ENCODE results near the gene PDIA4. TPM values are rescaled to one million over a fixed set of nuclear protein-coding genes. Genes with fewer than 3 reads are reported as not detected.
"Not testable (repeated sequence)": the region's sequence is repeated elsewhere in the genome, so short reads cannot be mapped to it uniquely, and the experiment has no call there.

The PDIA4 gene
- total RNA-seq, 1 experiment from 2014 or later, result 191 TPM

DNA sequence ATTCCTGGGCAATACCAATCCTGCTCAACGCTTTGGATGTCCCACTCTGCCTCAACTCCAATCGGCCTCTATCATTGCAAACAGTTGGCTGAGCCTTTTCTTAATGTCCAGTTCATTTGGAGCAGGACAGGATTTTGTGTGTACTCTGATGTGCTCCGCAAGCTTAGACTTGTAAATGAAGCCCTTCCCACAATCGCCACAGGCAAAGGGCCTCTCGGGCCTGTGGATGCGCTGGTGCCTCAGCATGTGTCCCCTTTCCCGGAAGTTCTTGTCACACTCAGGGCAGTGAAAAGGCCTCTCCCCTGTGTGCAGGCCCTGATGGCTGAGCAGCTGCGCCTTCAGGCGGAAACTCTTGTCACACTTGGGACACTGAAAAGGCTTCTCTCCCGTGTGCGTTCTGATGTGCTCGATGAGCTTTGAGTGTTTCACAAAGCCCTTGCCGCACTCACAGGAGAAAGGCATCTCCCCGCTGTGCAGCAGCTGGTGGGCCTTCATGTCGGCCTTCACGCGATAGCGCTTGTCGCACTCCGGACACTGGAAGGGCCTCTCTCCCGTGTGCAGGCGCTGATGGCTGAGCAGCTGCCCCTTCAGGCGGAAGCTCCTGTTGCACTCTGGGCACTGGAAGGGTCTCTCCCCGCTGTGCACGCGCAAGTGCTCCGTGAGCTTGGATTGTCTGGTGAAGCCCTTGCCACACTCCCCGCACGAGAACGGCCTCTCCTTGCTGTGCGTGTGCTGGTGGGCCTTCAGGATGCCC, 42.2 kb upstream of the PDIA4 start:
- no peak for TF ChIP-seq CTCF (IDR thresholded peaks at IDR 0.05; ENCODE audit: unreplicated experiment)
- Mint-ChIP-seq H3K36me3 (ENCODE audit: insufficient read depth, unreplicated experiment) (peaks cover 46% of the 10 kb centered on the region), H3K4me1 (ENCODE audit: insufficient read depth, unreplicated experiment) (peaks cover 6% of the 10 kb centered on the region), H3K27me3 (ENCODE audit: insufficient read depth, unreplicated experiment) (no peaks in the 10 kb centered on the region), H3K9me3 (ENCODE audit: unreplicated experiment) (no peaks in the 10 kb centered on the region), H3K27ac (ENCODE audit: low read depth, unreplicated experiment) (no peak overlapping the region), H3K4me3 (ENCODE audit: unreplicated experiment) (no peak overlapping the region)
- no peak for DNase-seq (ENCODE audit: unreplicated experiment)
- CTCF ChIA-PET, result interaction anchor here (0.6 to 1.5 kb wide), 3 partner anchors 20 to 56 kb away, joined by 3 to 5 read pairs (median 3); partner anchors contain the start of gene ZNF425
- intact Hi-C loops (cut with micrococcal nuclease), result no loop called here
- POLR2A ChIA-PET, result no interaction called here
- BruUV-seq (replicated peaks), result no TSS peak

GRCh38 chr7:149067869-149068268, 39.6 kb upstream of the PDIA4 start:
- H3K9me3 Mint-ChIP-seq (ENCODE audit: unreplicated experiment), result no peaks in the 10 kb centered on the region
- TF ChIP-seq CTCF (IDR thresholded peaks at IDR 0.05; ENCODE audit: unreplicated experiment), result no peak
- ChIA-PET POLR2A (no interaction called here), CTCF (interaction anchor here (0.6 to 1.5 kb wide), 6 partner anchors 18 to 165 kb away, joined by 3 to 5 read pairs (median 4); no protein-coding TSS in a partner anchor)
- BruUV-seq (replicated peaks), result no TSS peak
- intact Hi-C loops (cut with micrococcal nuclease), result loop anchor here (5.0 kb wide), 1 partner anchor 81 kb away; no protein-coding TSS in a partner anchor
- H3K4me1 Mint-ChIP-seq (ENCODE audit: insufficient read depth, unreplicated experiment), result no peaks in the 10 kb centered on the region
- H3K36me3 Mint-ChIP-seq (ENCODE audit: insufficient read depth, unreplicated experiment), result peaks cover 41% of the 10 kb centered on the region
- peak; percentile 20 for DNase-seq (ENCODE audit: unreplicated experiment)
- H3K27me3 Mint-ChIP-seq (ENCODE audit: insufficient read depth, unreplicated experiment), result no peaks in the 10 kb centered on the region
- H3K4me3 Mint-ChIP-seq (ENCODE audit: unreplicated experiment), result no peak overlapping the region
- no peak overlapping the region for H3K27ac Mint-ChIP-seq (ENCODE audit: low read depth, unreplicated experiment)

- CTCF ChIA-PET, result interaction anchor here (0.6 kb wide), 1 partner anchor 31 kb away, joined by 4 read pairs; no protein-coding TSS in a partner anchor
- POLR2A ChIA-PET, result interaction anchor here (0.7 kb wide), 1 partner anchor 27 kb away, joined by 3 read pairs; the partner anchor contains the start of gene ZNF786
- Mint-ChIP-seq H3K36me3 (ENCODE audit: insufficient read depth, unreplicated experiment) (peaks cover 20% of the 10 kb centered on the region), H3K27me3 (ENCODE audit: insufficient read depth, unreplicated experiment) (no peaks in the 10 kb centered on the region), H3K27ac (ENCODE audit: low read depth, unreplicated experiment) (no peak overlapping the region), H3K9me3 (ENCODE audit: unreplicated experiment) (no peaks in the 10 kb centered on the region), H3K4me1 (ENCODE audit: insufficient read depth, unreplicated experiment) (peaks cover 5% of the 10 kb centered on the region), H3K4me3 (ENCODE audit: unreplicated experiment) (no peak overlapping the region)
- DNase-seq (ENCODE audit: unreplicated experiment), result no peak
- TF ChIP-seq CTCF (IDR thresholded peaks at IDR 0.05; ENCODE audit: unreplicated experiment), result no peak
- intact Hi-C loops (cut with micrococcal nuclease), result no loop called here
- TSS peak; percentile 8 for BruUV-seq (replicated peaks)
Measured at GRCh38 chr7:149063476-149063875, 35.2 kb upstream of the PDIA4 start.

DNA sequence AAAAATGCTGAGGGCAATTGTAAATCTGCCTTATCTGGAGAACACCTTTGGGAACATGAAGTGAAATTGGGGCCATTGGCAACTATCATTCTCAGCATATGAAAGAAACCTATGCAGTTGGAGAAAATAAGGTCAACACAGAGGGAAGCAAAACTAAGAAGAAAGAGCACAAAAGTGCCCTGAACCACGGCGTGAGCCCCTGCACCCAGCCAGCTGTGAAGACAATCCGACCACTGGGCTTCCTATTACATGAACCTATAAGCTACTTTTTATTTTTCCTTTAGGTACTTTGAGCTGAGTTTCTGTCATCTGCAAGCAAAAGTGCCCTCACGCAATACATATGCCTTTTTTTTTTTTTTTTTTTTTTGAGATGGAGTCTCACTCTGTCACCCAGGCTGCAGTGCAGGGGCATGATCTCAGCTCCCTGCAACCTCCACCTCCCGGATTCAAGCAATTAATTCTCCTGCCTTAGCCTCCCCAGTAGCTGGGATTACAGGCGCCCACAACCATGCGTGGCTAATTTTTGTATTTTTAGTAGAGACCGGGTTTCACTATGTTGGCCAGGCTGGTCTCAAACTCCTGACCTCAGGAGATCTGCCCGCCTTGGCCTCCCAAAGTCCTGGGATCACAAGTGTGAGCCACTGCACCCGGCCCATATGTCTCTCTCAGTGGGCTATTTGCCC, 34.1 kb upstream of the PDIA4 start:
- POLR2A ChIA-PET, result interaction anchor here (0.8 kb wide), 1 partner anchor 34 kb away, joined by 3 read pairs; the partner anchor contains the start of gene PDIA4
- H3K27ac Mint-ChIP-seq (ENCODE audit: low read depth, unreplicated experiment); H3K9me3 Mint-ChIP-seq (ENCODE audit: unreplicated experiment); DNase-seq (ENCODE audit: unreplicated experiment); intact Hi-C loops (cut with micrococcal nuclease); H3K4me3 Mint-ChIP-seq (ENCODE audit: unreplicated experiment); H3K4me1 Mint-ChIP-seq (ENCODE audit: insufficient read depth, unreplicated experiment); H3K27me3 Mint-ChIP-seq (ENCODE audit: insufficient read depth, unreplicated experiment); BruUV-seq (replicated peaks): not testable (repeated sequence)
- H3K36me3 Mint-ChIP-seq (ENCODE audit: insufficient read depth, unreplicated experiment), result peaks cover 11% of the 10 kb centered on the region
- CTCF ChIA-PET, result interaction anchor here (0.6 kb wide), 2 partner anchors 32 to 364 kb away, joined by 3 to 4 read pairs; no protein-coding TSS in a partner anchor
